A549 (cell line): ENCODE measurements around the gene PTPRN2. TPM values are rescaled to one million over a fixed set of nuclear protein-coding genes. Genes with fewer than 3 reads are reported as not detected.

Experiments
- ATAC-seq, 2 experiments: fragments of 200-7000 bp in 1 of 2; fragments of >200 bp in 1 of 2; cut with Nextera tagmentation in 1 of 2; cut with Tn5 transposase in 1 of 2; 3 replicates each; pipeline versions ENCODE4 v1.8.0 to v1.9.1; 2018 to 2020; ENCODE audit warnings: mild to moderate bottlenecking in 1 of 2, moderate library complexity in 1 of 2
- CTCF ChIA-PET: fragments of 300-600 bp; sonication (Branson Sonifier 250); formaldehyde crosslinking; extraction: SDS; loops from one replicate; lab custom pipeline; 2021; ENCODE audit warnings: antibody characterized with exemption, inconsistent platforms; lab: Yijun Ruan, JAX
- POLR2A ChIA-PET: fragments of 350-600 bp; formaldehyde crosslinking; extraction: SDS; loops from one replicate; lab custom pipeline; 2021; ENCODE audit warnings: antibody characterized with exemption, inconsistent platforms; lab: Yijun Ruan, JAX
- DNase-seq, 2 experiments: peaks; one replicate each; pipeline versions ENCODE4 v3.0.0 to v3.0.0-alpha.2; 2011 to 2016; ENCODE audit warnings: low read depth in 1 of 2, low spot score in 1 of 2
- FAIRE-seq: peaks from 2 replicates; lab custom pipeline; 2011; peaks lifted over from hg19 to GRCh38; lab: Jason Lieb, UNC
- H3K27ac ChIP-seq, 2 experiments: fragments of >200 bp; sonication (Bioruptor Twin); formaldehyde crosslinking; 3 replicates each; pipeline ENCODE4 v1.5.1; 2016 to 2017
- H3K4me1 ChIP-seq: fragments of >200 bp; sonication (Bioruptor Twin); formaldehyde crosslinking; 3 replicates; pipeline ENCODE4 v1.6.1; 2016
- H3K4me2 ChIP-seq: fragments of >200 bp; sonication (Bioruptor Twin); formaldehyde crosslinking; 3 replicates; pipeline ENCODE4 v1.6.1; 2016
- H3K4me3 ChIP-seq: fragments of >200 bp; sonication (Bioruptor Twin); formaldehyde crosslinking; 3 replicates; pipeline ENCODE4 v1.5.1; 2016
- H3K9me3 ChIP-seq: fragments of >200 bp; sonication (Bioruptor Twin); formaldehyde crosslinking; 3 replicates; pipeline ENCODE4 v1.6.1; 2016
- EHF ChIP-seq: fragments of 250-450 bp; sonication (Bioruptor Pico); IDR thresholded peaks from 2 replicates; pipeline ENCODE4 v1.5.0; 2020; ENCODE audit warnings: mild to moderate bottlenecking
- EP300 ChIP-seq, 2 experiments: fragments of >200 bp; sonication (Bioruptor Twin); formaldehyde crosslinking; IDR thresholded peaks; 2 replicates in 1 of 2; 3 replicates in 1 of 2; pipeline ENCODE4 v1.6.1; 2016 to 2017
- ESRRA ChIP-seq: fragments of 150-350 bp; IDR thresholded peaks from 2 replicates; pipeline ENCODE4 v1.6.1; 2014; ENCODE audit warnings: mild to moderate bottlenecking, low read length, borderline replicate concordance
- FOSB ChIP-seq: fragments of 250-450 bp; sonication (Bioruptor Pico); IDR thresholded peaks from 2 replicates; pipeline ENCODE4 v1.5.0; 2020; ENCODE audit warnings: mild to moderate bottlenecking, moderate library complexity
- FOXS1 ChIP-seq: fragments of 250-450 bp; sonication (Bioruptor Pico); IDR thresholded peaks from 2 replicates; pipeline ENCODE4 v1.5.0; 2020; ENCODE audit warnings: mild to moderate bottlenecking, moderate library complexity
- HDAC2 ChIP-seq: fragments of 200-600 bp; sonication (generic); IDR thresholded peaks from 2 replicates; pipeline ENCODE4 v1.6.1; 2016
- HOXB5 ChIP-seq: fragments of 250-450 bp; sonication (Bioruptor Pico); IDR thresholded peaks from 2 replicates; pipeline ENCODE4 v1.5.0; 2020; ENCODE audit warnings: mild to moderate bottlenecking, moderate library complexity
- JUN ChIP-seq, 2 experiments: fragments of >200 bp; sonication (Bioruptor Twin); formaldehyde crosslinking; IDR thresholded peaks; 2 replicates in 1 of 2; 3 replicates in 1 of 2; pipeline ENCODE4 v1.6.1; 2016 to 2017
- KDM5A ChIP-seq: fragments of 200-600 bp; sonication (generic); IDR thresholded peaks from 2 replicates; pipeline ENCODE4 v1.6.1; 2016; ENCODE audit warnings: antibody characterized with exemption, mild to moderate bottlenecking
- MYC ChIP-seq: IDR thresholded peaks from 2 replicates; pipeline ENCODE4 v1.6.1; 2012; ENCODE audit warnings: mild to moderate bottlenecking, inconsistent platforms, low read length, improper control_type of control experiment, borderline replicate concordance
- NPAS2 ChIP-seq: fragments of 250-450 bp; sonication (Bioruptor Pico); IDR thresholded peaks from 2 replicates; pipeline ENCODE4 v1.8.0; 2022; ENCODE audit warnings: mild to moderate bottlenecking, moderate library complexity, borderline replicate concordance
- RCOR1 ChIP-seq: fragments of 150-350 bp; IDR thresholded peaks from 2 replicates; pipeline ENCODE4 v1.6.1; 2014; ENCODE audit warnings: antibody characterized with exemption, low read length, low read depth
- TP53 ChIP-seq: fragments of 250-450 bp; sonication (Bioruptor Pico); IDR thresholded peaks from 2 replicates; pipeline ENCODE4 v1.5.0; 2021; ENCODE audit warnings: mild to moderate bottlenecking, moderate library complexity
- ZSCAN20 ChIP-seq: fragments of 250-450 bp; sonication (Bioruptor Pico); IDR thresholded peaks from 2 replicates; pipeline ENCODE4 v1.8.0; 2022; ENCODE audit warnings: mild to moderate bottlenecking, moderate library complexity
- WGBS: methylation state at CpG from one replicate; pipeline ENCODE4 v1.1.6; 2017; ENCODE audit errors: missing lambda C conversion rate; 5-methylcytosine and 5-hydroxymethylcytosine counted together
- polyA plus RNA-seq, 4 experiments: library from polyadenylated mRNA; depleted of rRNA in 3 of 4; stranded (reverse); fragments of >200 nt; fragmentation: RNase III in 1 of 4; extraction: RNeasy Plus Mini Kit Qiagen cat#74134 plus additional on column Dnase treatment in 1 of 4; gene quantifications; 2 replicates in 3 of 4; 3 replicates in 1 of 4; pipeline ENCODE4 v1.2.3, GENCODE V29; 2011 to 2017
- TF ChIP-seq, protein P1 (sequence below): fragments of 200-600 bp; sonication (generic); IDR thresholded peaks from 2 replicates; pipeline ENCODE4 v1.6.1; 2016; ENCODE audit warnings: antibody characterized with exemption, mild to moderate bottlenecking, moderate library complexity
- TF ChIP-seq, protein P2 (sequence below): IDR thresholded peaks from 2 replicates; pipeline ENCODE4 v1.6.1; 2012; ENCODE audit warnings: low read depth, borderline replicate concordance
- TF ChIP-seq, protein P3 (sequence below): fragments of 250-450 bp; sonication (Bioruptor Pico); IDR thresholded peaks from 2 replicates; pipeline ENCODE4 v1.5.0; 2021; ENCODE audit warnings: mild to moderate bottlenecking, moderate library complexity, borderline replicate concordance
- TF ChIP-seq, protein P4 (sequence below): fragments of >200 bp; sonication (Bioruptor Twin); formaldehyde crosslinking; IDR thresholded peaks from 3 replicates; pipeline ENCODE4 v1.6.1; 2016
- TF ChIP-seq, protein P5 (sequence below): fragments of 250-450 bp; sonication (Bioruptor Pico); IDR thresholded peaks from 2 replicates; pipeline ENCODE4 v1.5.0; 2020; ENCODE audit warnings: low read depth, mild to moderate bottlenecking, moderate library complexity

Gene PTPRN2
- polyA plus RNA-seq, 2 of the 4 experiments (the other 2 are of a cell fraction): 0.41 to 1.2 TPM

DNA sequence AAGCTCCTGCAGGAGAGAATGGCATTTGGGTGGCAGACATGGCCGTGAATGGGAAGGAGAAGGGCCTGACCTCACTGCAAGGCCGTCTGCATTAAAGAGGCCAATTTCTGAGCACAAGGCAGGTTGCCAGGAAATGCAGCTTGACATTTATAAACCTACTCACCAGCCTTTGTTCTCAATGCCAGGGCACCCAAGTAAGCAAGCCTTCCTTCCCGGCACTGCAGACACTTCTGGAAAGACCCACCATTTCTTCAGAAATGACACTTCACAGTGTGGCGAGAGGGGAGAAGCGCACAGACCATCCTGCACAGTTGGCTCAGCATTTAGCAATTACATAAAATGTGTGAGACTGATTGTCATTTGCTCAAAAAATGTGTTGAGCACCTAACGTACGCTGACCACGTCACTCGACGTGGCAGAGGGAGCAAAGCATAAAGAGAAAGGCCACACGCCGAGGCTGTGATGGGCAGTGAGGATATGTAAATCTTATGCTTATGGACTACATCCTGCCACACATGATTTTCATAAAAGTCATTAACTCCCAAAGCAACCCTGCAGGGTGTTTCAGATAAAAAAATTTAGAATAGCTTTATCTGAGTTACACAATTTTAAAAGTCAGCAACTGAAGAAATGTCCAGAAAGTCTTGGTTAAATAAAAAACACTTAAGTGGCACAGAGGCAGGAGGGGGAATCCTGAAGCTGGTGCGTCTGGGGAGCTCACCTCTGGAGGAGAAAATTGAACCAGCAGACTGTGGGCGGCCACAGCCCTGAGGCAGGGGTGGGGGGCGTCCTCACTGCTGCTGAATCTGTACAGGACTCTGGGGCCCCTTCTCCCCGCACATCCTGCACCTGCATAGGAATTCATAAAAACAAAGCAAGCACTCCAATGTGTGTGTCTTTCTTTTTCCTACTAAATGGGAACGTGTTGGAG is 543.8 kb downstream of the PTPRN2 start:
- no peak for DNase-seq
- ATAC-seq: no peak
- H3K4me1 ChIP-seq: no peaks in the 10 kb centered on the region
- FAIRE-seq: no peak
- peaks cover 11% of the 10 kb centered on the region; the same call in 2 of the 3 replicates for H3K9me3 ChIP-seq
- WGBS: 28% methylated on average over 17 of the region's 17 CpGs
- POLR2A ChIA-PET: no interaction called here
- CTCF ChIA-PET: no interaction called here
- no peak overlapping the region for H3K27ac ChIP-seq
- TF ChIP-seq EP300 (IDR thresholded peaks at IDR 0.05): no peak
- no peak for TF ChIP-seq JUN (IDR thresholded peaks at IDR 0.05)
- TF ChIP-seq FOXS1: no peak
- TF ChIP-seq MYC: no peak
- TF ChIP-seq, protein P1, sequence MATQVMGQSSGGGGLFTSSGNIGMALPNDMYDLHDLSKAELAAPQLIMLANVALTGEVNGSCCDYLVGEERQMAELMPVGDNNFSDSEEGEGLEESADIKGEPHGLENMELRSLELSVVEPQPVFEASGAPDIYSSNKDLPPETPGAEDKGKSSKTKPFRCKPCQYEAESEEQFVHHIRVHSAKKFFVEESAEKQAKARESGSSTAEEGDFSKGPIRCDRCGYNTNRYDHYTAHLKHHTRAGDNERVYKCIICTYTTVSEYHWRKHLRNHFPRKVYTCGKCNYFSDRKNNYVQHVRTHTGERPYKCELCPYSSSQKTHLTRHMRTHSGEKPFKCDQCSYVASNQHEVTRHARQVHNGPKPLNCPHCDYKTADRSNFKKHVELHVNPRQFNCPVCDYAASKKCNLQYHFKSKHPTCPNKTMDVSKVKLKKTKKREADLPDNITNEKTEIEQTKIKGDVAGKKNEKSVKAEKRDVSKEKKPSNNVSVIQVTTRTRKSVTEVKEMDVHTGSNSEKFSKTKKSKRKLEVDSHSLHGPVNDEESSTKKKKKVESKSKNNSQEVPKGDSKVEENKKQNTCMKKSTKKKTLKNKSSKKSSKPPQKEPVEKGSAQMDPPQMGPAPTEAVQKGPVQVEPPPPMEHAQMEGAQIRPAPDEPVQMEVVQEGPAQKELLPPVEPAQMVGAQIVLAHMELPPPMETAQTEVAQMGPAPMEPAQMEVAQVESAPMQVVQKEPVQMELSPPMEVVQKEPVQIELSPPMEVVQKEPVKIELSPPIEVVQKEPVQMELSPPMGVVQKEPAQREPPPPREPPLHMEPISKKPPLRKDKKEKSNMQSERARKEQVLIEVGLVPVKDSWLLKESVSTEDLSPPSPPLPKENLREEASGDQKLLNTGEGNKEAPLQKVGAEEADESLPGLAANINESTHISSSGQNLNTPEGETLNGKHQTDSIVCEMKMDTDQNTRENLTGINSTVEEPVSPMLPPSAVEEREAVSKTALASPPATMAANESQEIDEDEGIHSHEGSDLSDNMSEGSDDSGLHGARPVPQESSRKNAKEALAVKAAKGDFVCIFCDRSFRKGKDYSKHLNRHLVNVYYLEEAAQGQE: no peak
- TF ChIP-seq, protein P2, sequence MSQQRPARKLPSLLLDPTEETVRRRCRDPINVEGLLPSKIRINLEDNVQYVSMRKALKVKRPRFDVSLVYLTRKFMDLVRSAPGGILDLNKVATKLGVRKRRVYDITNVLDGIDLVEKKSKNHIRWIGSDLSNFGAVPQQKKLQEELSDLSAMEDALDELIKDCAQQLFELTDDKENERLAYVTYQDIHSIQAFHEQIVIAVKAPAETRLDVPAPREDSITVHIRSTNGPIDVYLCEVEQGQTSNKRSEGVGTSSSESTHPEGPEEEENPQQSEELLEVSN: no peak
- TF ChIP-seq, protein P3, sequence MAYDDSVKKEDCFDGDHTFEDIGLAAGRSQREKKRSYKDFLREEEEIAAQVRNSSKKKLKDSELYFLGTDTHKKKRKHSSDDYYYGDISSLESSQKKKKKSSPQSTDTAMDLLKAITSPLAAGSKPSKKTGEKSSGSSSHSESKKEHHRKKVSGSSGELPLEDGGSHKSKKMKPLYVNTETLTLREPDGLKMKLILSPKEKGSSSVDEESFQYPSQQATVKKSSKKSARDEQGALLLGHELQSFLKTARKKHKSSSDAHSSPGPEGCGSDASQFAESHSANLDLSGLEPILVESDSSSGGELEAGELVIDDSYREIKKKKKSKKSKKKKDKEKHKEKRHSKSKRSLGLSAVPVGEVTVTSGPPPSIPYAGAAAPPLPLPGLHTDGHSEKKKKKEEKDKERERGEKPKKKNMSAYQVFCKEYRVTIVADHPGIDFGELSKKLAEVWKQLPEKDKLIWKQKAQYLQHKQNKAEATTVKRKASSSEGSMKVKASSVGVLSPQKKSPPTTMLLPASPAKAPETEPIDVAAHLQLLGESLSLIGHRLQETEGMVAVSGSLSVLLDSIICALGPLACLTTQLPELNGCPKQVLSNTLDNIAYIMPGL (CRISPR knock-in tag): no peak
- no peak for TF ChIP-seq HOXB5 (CRISPR knock-in tag)
- TF ChIP-seq KDM5A: no peak
- TF ChIP-seq TP53 (CRISPR knock-in tag): no peak
- TF ChIP-seq, protein P4, sequence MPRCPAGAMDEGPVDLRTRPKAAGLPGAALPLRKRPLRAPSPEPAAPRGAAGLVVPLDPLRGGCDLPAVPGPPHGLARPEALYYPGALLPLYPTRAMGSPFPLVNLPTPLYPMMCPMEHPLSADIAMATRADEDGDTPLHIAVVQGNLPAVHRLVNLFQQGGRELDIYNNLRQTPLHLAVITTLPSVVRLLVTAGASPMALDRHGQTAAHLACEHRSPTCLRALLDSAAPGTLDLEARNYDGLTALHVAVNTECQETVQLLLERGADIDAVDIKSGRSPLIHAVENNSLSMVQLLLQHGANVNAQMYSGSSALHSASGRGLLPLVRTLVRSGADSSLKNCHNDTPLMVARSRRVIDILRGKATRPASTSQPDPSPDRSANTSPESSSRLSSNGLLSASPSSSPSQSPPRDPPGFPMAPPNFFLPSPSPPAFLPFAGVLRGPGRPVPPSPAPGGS: no peak
- TF ChIP-seq HDAC2: no peak
- no peak for TF ChIP-seq NPAS2 (CRISPR knock-in tag)
- no peak for TF ChIP-seq ESRRA
- TF ChIP-seq EHF (CRISPR knock-in tag): no peak
- TF ChIP-seq FOSB (CRISPR knock-in tag): no peak
- no peak for TF ChIP-seq ZSCAN20
- TF ChIP-seq, protein P5, sequence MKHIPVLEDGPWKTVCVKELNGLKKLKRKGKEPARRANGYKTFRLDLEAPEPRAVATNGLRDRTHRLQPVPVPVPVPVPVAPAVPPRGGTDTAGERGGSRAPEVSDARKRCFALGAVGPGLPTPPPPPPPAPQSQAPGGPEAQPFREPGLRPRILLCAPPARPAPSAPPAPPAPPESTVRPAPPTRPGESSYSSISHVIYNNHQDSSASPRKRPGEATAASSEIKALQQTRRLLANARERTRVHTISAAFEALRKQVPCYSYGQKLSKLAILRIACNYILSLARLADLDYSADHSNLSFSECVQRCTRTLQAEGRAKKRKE (CRISPR knock-in tag): no peak
- no peak for TF ChIP-seq RCOR1
- H3K4me2 ChIP-seq: no peak overlapping the region
- H3K4me3 ChIP-seq: no peak overlapping the region
